Aorta (tissue), 5 donors: ENCODE measurements around the gene AP3D1. TPM values are rescaled to one million over a fixed set of nuclear protein-coding genes. Genes with fewer than 3 reads are reported as not detected.

Experiments used
- ATAC-seq: fragments of 200-7000 bp; cut with Tn5 transposase; one replicate; pipeline ENCODE4 v1.9.1; 2022; ENCODE audit warnings: moderate library complexity; ENCODE audit not compliant: low FRiP score
- DNase-seq, 2 donors: peaks; one replicate each; pipeline ENCODE4 v3.0.0-alpha.2; 2020
- H3K27ac ChIP-seq, 2 donors: one replicate each; pipeline ENCODE4 v1.5.1; 2013; ENCODE audit warnings: low read length in 2 of 2, mild to moderate bottlenecking in 2 of 2, moderate library complexity in 2 of 2, control low read depth in 1 of 2, inconsistent platforms in 1 of 2, low read depth in 1 of 2
- H3K27me3 ChIP-seq, 2 donors: one replicate each; pipeline ENCODE4 v1.6.1; 2013; ENCODE audit warnings: control low read depth in 1 of 2, low read length in 1 of 2, mild to moderate bottlenecking in 1 of 2, moderate library complexity in 1 of 2; ENCODE audit not compliant: insufficient read depth in 2 of 2, control insufficient read depth in 1 of 2
- H3K36me3 ChIP-seq, 2 donors: one replicate each; pipeline ENCODE4 v1.6.1; 2013; ENCODE audit warnings: control low read depth in 1 of 2, low read length in 1 of 2, mild to moderate bottlenecking in 1 of 2; ENCODE audit not compliant: insufficient read depth in 2 of 2, control insufficient read depth in 1 of 2
- H3K4me1 ChIP-seq, 2 donors: one replicate each; pipeline ENCODE4 v1.6.1; 2013; ENCODE audit warnings: low read length in 2 of 2, control low read depth in 1 of 2, mild to moderate bottlenecking in 1 of 2, moderate library complexity in 1 of 2; ENCODE audit not compliant: insufficient read depth in 2 of 2, control insufficient read depth in 1 of 2
- H3K4me3 ChIP-seq, 2 donors: one replicate each; pipeline ENCODE4 v1.5.1; 2013; ENCODE audit warnings: low read length in 2 of 2, control low read depth in 1 of 2, mild to moderate bottlenecking in 1 of 2
- H3K9me3 ChIP-seq: one replicate; pipeline ENCODE4 v1.6.1; 2013; ENCODE audit warnings: mild to moderate bottlenecking, low read length; ENCODE audit not compliant: control insufficient read depth
- WGBS, 2 donors: extraction: QIAGEN DNeasy Blood & Tissue Kit; methylation state at CpG; one replicate each; pipeline ENCODE4 v1.1.7; 2013; 5-methylcytosine and 5-hydroxymethylcytosine counted together
- intact Hi-C, 2 donors: fragments of 100-400 bp; cut with DNase I; formaldehyde crosslinking; loops; one replicate each; pipeline versions ENCODE4 v1.14.2 to v1.15.0; 2022
- polyA plus RNA-seq, 2 donors: library from polyadenylated mRNA; stranded (reverse); fragments of 200-250 nt; gene quantifications; one replicate each; pipeline ENCODE4 v1.2.3, GENCODE V29; 2013
- total RNA-seq, 2 donors: library from RNA; stranded (reverse); fragmentation: NEBNext Ultra II Directional; extraction: Animal tissue kit (Norgen Biotek cat#: 25700); gene quantifications; one replicate each; pipeline ENCODE4 v1.2.1, GENCODE V29; 2021
- donor health status: healthy with polysubstance abuse.
- donor health status: Bipolar disorder and iron deficiency.
- donor health status: DM: no; HTN: no; CAD: no.
- donor health status: DM: no; HTN: no; CAD: no.
- donor health status: DM: yes; HTN: yes; CAD: no.

AP3D1 gene
- total and polyA plus RNA-seq, 4 donors: 31.7 to 84.3 (median 68.3) TPM

DNA sequence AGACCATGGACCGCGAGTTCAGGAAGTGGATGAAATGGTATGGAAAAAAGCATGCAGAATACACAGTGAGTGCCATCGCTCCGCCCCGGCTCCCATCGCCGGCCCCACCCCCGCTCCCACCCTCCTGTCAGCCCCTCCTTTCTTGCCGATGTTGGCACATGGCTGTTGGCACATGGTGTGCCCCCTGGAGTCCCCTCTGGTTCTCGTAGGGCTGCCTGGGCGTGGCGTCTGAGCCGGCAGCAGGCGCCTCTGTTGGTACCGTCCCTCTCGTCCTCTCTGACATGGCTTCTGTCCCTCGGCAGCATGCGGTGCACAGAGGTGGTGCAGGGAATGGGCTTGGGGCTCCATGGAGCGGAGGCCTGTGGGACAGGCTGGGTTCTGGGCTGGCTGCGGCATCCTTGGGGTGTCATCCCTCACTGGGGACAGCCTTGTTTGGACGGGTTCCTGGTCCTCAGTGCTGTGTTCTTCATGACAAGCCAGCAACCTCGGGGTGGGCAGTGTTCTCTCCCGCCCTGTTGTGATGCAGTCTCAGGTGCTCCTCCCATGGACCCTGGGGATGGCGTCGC is 43.2 kb upstream of the AP3D1 start:
- no peak for ATAC-seq
- Histone ChIP-seq H3K27me3 (no peaks in the 10 kb centered on the region), H3K9me3 (no peaks in the 10 kb centered on the region), H3K4me3 (no peak overlapping the region), H3K27ac (no peak overlapping the region), H3K36me3 (no peaks in the 10 kb centered on the region), H3K4me1 (no peaks in the 10 kb centered on the region)
- intact Hi-C loops: loop anchor here in 1 of 2 donors (5.0 kb wide), 1 partner anchor 37 kb away; no protein-coding TSS in a partner anchor
- WGBS, 2 donors: 81 to 85% methylated on average over 25 of the region's 25 CpGs
- DNase-seq: no peak

DNA sequence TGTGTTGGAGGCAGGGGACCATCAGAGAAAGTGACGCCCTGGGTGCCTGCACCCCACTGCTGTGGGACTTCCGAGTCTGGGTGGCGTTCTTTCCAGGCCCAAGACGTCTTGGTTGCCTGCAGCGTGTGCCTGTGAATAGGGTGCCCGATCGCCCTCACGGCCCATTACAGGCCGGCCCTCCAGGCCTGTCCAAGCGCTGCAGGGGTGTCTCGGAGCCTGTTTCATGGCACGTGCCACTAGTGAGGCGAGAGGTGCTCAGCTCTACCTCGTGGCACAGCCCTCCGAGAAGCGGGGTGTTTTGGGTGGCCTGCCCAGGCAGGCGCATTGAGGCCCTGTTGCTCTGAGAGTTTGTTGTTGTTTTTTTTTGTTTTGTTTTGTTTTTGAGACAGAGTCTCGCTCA is 42.4 kb upstream of the AP3D1 start:
- Histone ChIP-seq H3K36me3 (no peaks in the 10 kb centered on the region), H3K9me3 (no peaks in the 10 kb centered on the region), H3K27me3 (no peaks in the 10 kb centered on the region), H3K4me3 (no peak overlapping the region), H3K4me1 (no peaks in the 10 kb centered on the region), H3K27ac (no peak overlapping the region)
- 95 to 97% methylated on average over 18 of the region's 18 CpGs for WGBS, 2 donors
- ATAC-seq: no peak
- intact Hi-C loops: no loop called here
- DNase-seq: no peak

DNA sequence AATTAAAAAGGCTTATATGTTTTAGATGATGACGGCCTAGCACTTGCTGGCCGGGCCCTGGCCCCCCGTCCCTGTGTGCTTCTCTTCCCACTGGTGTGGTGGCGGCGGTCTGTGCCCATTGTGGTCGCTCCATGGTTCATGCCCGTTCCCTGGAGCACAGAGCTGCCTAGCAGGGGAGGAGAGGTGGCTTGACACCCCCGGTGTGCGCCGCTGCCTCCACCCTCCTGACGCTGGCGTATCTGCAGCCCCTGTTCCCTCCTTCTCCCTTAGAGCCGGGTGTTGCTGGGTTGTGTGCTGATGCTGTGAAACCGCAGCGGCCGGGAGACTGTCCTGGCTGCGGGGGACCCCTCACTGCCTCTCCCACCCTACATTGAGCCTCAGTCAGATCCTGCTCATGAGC is 41.5 kb upstream of the AP3D1 start:
- H3K36me3 ChIP-seq: no peaks in the 10 kb centered on the region
- 97% methylated on average over 17 of the region's 17 CpGs for WGBS, 2 donors
- ATAC-seq (no peak), DNase-seq (no peak)
- no peak overlapping the region for H3K27ac ChIP-seq
- no peaks in the 10 kb centered on the region for H3K27me3 ChIP-seq
- H3K9me3 ChIP-seq: no peaks in the 10 kb centered on the region
- intact Hi-C loops: no loop called here
- no peaks in the 10 kb centered on the region for H3K4me1 ChIP-seq
- H3K4me3 ChIP-seq: no peak overlapping the region

DNA sequence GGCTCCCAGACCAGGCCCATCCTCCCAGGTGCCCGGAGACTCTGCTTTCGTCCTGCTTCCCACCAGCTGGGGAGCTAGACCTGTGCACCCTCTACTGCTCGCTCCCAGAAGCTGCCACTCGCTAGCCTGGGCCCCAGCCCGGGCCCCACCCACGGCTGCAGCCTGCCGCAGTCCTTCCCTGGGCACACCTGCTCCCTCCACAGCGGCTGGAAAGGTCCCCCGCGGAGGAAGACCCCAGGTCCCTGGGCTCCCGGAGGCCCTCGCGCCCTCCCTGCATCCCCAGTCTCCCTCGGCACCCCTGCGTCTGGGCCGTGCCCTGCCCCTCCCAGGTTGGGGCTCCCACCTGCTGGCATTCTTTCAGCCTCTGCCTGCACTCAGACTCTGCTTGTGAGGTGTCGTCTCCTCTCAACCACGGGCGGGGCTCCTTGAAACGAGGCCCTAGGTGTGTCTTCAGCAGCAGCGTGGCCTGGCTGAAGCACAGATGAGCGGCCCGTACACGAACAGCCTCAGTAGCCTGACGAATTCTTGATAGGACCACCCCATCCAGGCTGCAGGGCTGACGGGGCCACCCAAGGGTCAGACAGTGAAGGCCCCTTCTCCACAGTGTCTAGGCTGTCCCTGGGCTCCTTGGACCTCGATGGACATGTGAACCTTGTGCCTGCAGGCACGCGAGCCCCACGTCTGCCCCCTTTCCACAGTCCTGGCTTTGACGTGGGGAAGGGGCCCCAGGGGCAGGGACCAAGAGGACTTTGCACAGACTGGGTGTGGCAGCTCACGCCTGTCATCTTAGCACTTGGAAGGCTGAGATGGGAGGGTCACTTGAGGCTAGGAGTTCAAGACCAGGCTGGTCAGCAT is 40.3 kb upstream of the AP3D1 start:
- no peaks in the 10 kb centered on the region for H3K27me3 ChIP-seq
- H3K4me3 ChIP-seq: no peak overlapping the region
- H3K36me3 ChIP-seq: no peaks in the 10 kb centered on the region
- H3K9me3 ChIP-seq: no peaks in the 10 kb centered on the region
- intact Hi-C loops: no loop called here
- ATAC-seq: no peak
- WGBS, 2 donors: 92 to 93% methylated on average over 31 to 32 of the region's 32 CpGs
- no peak overlapping the region for H3K27ac ChIP-seq
- no peaks in the 10 kb centered on the region for H3K4me1 ChIP-seq
- no peak for DNase-seq

DNA sequence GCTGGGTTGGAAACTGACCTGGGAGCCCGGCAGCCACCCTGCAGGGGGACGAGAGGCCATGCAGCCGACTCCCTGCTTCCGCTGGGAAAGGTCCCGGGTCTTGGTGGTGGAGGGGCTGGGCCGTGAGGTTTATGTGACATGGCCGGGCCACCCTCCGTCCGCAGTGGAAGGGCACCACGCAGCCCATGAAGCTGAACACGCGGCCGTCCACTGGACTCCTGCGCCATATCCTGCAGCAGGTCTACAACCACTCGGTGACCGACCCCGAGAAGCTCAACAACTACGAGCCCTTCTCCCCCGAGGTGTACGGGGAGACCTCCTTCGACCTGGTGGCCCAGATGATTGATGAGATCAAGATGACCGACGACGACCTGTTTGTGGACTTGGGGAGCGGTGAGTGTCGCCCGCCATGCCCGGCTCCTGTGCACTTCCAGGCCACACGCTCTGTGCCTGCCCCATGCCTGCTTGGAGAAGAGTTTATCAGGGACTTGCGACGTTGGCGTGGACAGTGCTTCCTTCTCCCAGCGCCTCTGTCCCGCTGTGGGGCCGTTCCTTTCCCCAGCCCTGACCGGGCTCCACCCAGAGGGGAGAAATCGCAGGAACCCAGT is 39.6 kb upstream of the AP3D1 start:
- 92% methylated on average over 37 of the region's 37 CpGs for WGBS, 2 donors
- Histone ChIP-seq H3K36me3 (no peaks in the 10 kb centered on the region), H3K4me3 (no peak overlapping the region), H3K27ac (no peak overlapping the region), H3K4me1 (no peaks in the 10 kb centered on the region), H3K9me3 (no peaks in the 10 kb centered on the region), H3K27me3 (no peaks in the 10 kb centered on the region)
- DNase-seq (no peak), ATAC-seq (no peak)
- intact Hi-C loops: no loop called here

DNA sequence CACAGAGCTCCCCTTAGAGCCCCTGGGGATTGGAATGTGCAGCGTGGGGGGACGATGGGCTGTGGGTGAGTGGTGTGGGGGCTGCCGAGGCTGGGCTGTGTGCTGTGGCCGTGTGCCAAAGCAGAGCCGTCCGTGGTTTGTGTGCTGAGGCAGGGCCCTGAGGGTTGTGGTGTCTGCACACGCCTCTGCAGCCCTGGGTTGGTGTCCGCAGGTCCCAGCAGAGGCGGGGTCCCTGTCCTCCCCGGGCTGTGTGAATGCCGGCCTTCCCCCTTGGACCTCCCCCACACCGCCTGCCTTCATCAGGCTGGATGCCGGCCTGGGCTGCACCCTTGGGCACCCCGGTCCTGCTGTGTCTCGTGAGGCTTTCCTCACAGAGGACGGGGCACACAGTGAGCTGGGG is 38.5 kb upstream of the AP3D1 start:
- DNase-seq (no peak), ATAC-seq (no peak)
- no peaks in the 10 kb centered on the region for H3K27me3 ChIP-seq
- intact Hi-C loops: loop anchor here in 1 of 2 donors (5.0 kb wide), 1 partner anchor 47 kb away; the partner anchor contains the start of genes PLEKHJ1 and SF3A2
- WGBS, 2 donors: 82 to 88% methylated on average over 16 of the region's 16 CpGs
- H3K27ac ChIP-seq: no peak overlapping the region
- no peaks in the 10 kb centered on the region for H3K4me1 ChIP-seq
- no peaks in the 10 kb centered on the region for H3K9me3 ChIP-seq
- H3K4me3 ChIP-seq: no peak overlapping the region
- no peaks in the 10 kb centered on the region for H3K36me3 ChIP-seq

DNA sequence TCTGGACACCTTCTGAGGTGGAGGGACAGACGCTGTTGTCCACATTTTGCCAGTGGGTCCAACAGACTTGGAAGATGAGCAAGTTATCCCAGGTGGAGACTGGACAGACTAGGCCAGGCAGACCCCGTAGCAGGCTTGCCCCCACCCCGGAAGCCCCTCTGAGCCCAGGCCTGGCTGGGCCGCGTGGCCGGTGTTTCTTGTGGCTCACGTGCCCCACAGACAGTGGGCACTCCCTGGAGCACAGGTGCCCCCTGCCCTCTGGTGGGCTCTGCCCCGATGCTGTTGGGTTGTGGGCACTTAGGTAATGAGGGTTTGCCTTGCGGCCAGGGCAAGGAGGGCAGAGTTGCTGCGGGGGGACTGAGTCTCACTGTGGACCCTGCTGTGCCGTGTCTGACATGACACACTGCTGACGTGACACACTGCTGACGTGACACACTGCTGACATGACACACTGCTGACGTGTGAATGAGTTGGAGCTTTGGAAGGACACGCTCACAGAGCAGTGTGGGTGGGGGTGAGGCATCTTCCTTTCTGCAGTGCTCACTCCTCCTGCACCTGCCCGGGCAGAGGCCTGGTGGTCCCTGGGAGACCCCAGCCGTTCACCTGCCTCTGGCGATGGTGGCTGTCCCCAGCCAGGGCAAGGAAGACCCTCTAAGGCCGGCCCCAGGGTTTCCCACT is 37.5 kb upstream of the AP3D1 start:
- no peaks in the 10 kb centered on the region for H3K27me3 ChIP-seq
- H3K4me1 ChIP-seq: no peaks in the 10 kb centered on the region
- H3K4me3 ChIP-seq: no peak overlapping the region
- ATAC-seq (no peak), DNase-seq (no peak)
- intact Hi-C loops: loop anchor here in 1 of 2 donors (5.0 kb wide), 1 partner anchor 48 kb away; the partner anchor contains the start of genes PLEKHJ1 and SF3A2
- WGBS, 2 donors: 91 to 92% methylated on average over 19 of the region's 19 CpGs
- no peak overlapping the region for H3K27ac ChIP-seq
- no peaks in the 10 kb centered on the region for H3K9me3 ChIP-seq
- H3K36me3 ChIP-seq: no peaks in the 10 kb centered on the region

DNA sequence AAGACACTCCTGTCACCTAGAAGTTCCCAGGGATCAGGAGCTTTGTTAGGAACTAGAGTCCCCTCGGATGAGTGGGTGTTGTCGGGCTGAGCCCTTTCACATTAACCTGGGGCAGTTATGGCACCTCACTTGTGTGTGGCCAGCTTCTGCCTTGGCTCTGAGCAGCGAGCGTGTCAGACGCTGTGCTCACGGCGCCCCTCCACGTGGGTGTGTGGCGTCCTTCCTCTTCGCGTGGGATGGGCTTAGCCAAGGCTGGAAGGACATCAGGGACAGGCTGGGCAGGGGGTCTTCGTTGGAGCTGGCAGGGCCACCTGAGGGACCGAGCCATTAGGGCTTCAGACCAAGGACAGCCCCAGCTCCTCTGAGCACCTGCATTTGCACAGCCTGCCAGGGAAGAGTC is 35.8 kb upstream of the AP3D1 start:
- no peaks in the 10 kb centered on the region for H3K9me3 ChIP-seq
- H3K27ac ChIP-seq: peak overlapping the region in 1 of 2 donors; percentile 48
- H3K4me1 ChIP-seq: no peaks in the 10 kb centered on the region
- H3K27me3 ChIP-seq: no peaks in the 10 kb centered on the region
- no peak overlapping the region for H3K4me3 ChIP-seq
- ATAC-seq (no peak), DNase-seq (no peak)
- no peaks in the 10 kb centered on the region for H3K36me3 ChIP-seq
- WGBS, 2 donors: 38 to 75% methylated on average over 13 of the region's 13 CpGs
- intact Hi-C loops: loop anchor here in 1 of 2 donors (5.0 kb wide), 1 partner anchor 50 kb away; the partner anchor contains the start of genes PLEKHJ1 and SF3A2
